GM19468 (cell line): Measurements from ENCODE around the gene KIF5C.

Experiments
- ATAC-seq: cut with Tn5 transposase; IDR thresholded peaks from one replicate; pipeline ENCODE4 v1.9.1; 2021; ENCODE audit warnings: mild to moderate bottlenecking, moderate library complexity, moderate number of reproducible peaks; ENCODE audit not compliant: unreplicated experiment; ENCODE audit errors: extremely low read depth

The KIF5C gene

DNA sequence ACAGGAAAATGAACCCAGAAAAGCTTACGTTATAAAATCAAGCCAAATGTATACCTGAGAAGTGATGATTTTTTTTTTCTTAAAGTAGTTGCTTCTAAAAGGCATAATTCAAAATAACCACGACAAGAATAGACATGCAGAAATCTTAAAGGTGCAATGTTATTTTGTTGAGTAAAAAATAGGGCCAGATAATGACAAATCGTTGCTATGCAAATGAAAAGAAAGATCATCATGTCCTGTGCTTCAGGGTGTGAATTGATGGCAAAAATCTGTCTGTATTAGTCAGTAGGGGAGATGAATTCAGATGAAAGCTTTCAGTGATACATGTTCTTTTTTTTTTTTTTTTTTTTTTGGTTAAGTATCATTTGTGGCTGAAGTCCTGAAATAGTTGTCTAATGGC, 187.5 kb downstream of the KIF5C start:
- ATAC-seq: no peak

DNA sequence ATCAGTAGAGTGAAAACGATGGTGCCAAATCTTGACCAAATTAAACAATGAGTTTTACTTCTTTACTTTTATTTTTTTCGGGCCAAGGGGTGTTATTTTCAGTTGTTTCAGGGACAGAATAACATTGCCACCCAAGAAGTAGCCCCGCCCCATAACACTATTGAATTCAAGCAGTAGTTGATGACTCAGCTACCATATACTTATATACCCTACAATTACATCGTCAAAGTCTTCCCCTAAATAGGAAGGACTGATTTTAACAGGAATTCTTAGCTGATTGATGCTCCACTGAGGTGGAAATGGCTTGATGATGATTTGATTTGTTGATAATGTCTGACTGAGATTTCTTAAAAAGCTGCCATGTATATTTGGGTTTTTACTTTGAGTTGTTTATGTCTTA, 188.2 kb downstream of the KIF5C start:
- ATAC-seq: no peak

- no peak for ATAC-seq
These were observed 189.4 kb downstream of the KIF5C start for GRCh38 chr2:149064365-149064841.

- ATAC-seq: no peak
These were observed 190.0 kb downstream of the KIF5C start for GRCh38 chr2:149064856-149065630.

GRCh38 chr2:149068225-149068995, 193.4 kb downstream of the KIF5C start:
- ATAC-seq: no peak

DNA sequence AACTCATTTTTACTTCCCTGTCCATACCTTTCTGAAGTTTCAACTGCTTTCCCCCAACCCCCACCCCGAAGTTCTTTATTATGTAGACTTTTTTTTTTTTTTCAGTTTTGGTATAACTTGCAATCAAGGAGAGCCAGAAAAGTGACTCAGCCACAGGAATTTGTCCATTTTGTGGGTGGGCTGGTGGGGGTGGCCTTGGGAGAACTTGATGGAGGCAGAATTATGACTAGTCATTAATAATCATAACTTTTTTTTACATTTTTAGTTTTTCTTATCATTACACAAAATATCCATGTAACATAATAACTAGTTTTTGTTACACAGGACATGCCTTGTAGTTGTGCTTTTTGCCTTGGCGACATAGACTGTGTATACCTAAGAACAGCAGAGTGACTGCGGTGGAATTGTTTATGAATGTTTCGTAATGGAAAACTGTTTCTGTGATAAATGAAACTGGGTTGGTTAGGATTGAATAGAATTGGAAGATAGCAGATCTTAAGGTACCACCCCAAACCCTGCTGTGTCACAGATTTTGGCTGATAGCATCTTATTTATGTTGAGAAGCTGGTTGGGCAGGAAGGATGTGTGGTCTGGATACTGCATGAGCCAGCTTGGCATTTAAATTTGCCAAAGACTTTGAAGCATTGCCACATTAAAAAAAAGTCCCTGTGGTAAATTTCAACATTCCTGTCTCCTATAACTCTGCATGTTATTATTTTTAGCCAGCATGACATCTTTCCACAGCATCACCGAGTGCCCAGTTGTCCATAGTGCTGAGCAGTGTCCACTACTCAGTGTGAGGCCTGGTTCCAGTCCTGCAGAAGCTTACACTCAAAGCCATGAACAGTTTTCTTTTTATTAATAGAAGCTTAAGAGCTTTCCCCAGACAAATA, 194.2 kb downstream of the KIF5C start:
- ATAC-seq: no peak

GRCh38 chr2:149070681-149071320, 195.8 kb downstream of the KIF5C start:
- ATAC-seq: no peak

DNA sequence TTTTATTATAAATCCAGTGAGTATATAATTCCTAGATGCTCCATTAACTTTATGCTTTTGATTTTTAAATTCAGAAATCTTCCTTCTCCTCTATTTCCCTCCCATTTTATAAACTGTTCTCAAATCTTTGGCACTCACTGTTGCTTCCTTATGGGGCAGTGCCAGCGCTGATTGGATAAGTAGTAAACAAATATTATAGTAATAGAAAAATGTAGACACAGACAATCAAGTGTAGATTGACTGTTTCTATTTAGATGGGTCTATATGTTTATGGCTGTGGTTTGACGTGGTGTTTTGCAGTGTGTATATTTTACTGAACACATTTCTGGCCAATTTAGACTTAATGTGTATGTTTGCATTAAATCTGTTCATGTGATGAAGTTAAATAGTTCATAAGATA, 200.1 kb downstream of the KIF5C start:
- ATAC-seq: no peak

DNA sequence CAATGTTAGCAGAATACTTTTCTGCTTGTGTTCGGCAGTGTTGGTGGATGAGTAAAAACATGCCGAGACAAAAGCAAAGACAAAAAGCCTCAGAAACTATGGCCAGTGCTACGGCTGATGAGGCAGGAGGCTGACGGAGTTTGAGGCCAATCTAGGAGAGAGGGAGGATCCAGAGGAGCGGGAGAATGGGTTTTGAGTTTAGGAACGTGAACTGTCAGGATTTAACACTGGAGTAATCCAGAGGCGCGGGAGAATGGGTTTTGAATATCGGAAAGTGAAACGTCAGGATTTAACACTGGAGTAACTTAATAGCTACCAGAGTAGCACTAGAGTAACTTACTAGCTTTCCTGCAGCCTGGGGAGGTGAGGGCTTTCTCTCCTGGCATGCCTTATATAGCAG, 200.8 kb downstream of the KIF5C start:
- no peak for ATAC-seq
